Keratinocyte (primary cell): ENCODE results near the gene CDC14A.

ENCODE experiments used
- EZH2 ChIP-seq: IDR thresholded peaks from one replicate; pipeline ENCODE4 v1.6.1; 2012; ENCODE audit warnings: inconsistent platforms, mild to moderate bottlenecking, low read length, moderate library complexity
- TF ChIP-seq, protein P1 (sequence below), 3 experiments: IDR thresholded peaks in 1 of 3; conservative IDR thresholded peaks in 1 of 3; optimal IDR thresholded peaks in 1 of 3; 2 replicates in 2 of 3; 3 replicates in 1 of 3; pipeline versions ENCODE3 to v1.5.1; 2011; ENCODE audit warnings: low read length in 3 of 3, mild to moderate bottlenecking in 3 of 3, moderate library complexity in 2 of 3, control low read depth in 1 of 3, inconsistent platforms in 1 of 3; ENCODE audit not compliant: insufficient read depth in 2 of 3; ENCODE audit errors: extremely low read depth in 1 of 3

DNA sequence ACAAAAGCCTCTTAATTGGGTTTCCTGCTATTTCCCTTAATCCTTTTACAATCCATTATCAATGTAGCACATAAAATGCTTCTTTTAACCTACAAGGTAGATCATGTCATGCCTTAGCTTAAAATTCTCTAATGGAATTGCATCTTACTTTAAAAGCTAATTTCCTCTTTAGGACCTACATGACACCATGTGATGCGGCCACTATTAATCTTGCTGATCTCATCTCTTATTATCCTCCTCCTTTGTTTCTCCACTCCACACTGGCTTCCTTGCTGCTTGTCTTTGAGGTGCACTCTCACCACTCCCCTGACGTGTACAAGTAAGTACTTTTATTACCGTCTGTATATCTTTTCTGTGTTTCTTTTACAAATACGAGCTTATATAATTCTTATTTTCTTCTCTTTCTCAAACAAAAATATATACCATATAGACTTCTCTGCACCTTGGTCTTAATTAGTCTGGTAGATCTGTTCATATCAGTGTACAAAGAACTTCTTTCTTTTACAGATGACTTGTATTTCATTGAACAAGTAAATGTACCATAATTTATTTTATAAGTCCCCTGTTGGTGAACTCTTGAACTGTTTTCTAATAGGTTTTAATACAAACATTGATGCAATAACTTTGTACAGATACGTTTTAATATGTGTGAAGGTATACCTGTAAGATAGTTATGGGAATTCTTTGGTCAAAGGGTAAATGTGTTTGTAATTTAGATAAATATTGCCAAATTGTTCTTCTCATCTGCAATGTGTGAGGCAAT is 213.8 kb downstream of the CDC14A start:
- TF ChIP-seq, protein P1, sequence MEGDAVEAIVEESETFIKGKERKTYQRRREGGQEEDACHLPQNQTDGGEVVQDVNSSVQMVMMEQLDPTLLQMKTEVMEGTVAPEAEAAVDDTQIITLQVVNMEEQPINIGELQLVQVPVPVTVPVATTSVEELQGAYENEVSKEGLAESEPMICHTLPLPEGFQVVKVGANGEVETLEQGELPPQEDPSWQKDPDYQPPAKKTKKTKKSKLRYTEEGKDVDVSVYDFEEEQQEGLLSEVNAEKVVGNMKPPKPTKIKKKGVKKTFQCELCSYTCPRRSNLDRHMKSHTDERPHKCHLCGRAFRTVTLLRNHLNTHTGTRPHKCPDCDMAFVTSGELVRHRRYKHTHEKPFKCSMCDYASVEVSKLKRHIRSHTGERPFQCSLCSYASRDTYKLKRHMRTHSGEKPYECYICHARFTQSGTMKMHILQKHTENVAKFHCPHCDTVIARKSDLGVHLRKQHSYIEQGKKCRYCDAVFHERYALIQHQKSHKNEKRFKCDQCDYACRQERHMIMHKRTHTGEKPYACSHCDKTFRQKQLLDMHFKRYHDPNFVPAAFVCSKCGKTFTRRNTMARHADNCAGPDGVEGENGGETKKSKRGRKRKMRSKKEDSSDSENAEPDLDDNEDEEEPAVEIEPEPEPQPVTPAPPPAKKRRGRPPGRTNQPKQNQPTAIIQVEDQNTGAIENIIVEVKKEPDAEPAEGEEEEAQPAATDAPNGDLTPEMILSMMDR (optimal IDR thresholded peaks at IDR 0.05 in 1 of 3, IDR thresholded peaks at IDR 0.05 in 1 of 3, conservative IDR thresholded peaks at IDR 0.05 in 1 of 3; ENCODE audit: extremely low read depth in 1 of 3, insufficient read depth in 2 of 3, low read length in 3 of 3): no peak
- TF ChIP-seq EZH2: no peak
